Fibroblast of mammary gland (primary cell): ENCODE data around the gene SRGAP3.

Experiments
- DNase-seq: peaks from one replicate; pipeline ENCODE4 v3.0.0-alpha.2; 2010; ENCODE audit warnings: low read depth
- H3K4me3 ChIP-seq: 2 replicates; pipeline ENCODE4 v1.5.1; 2011; ENCODE audit warnings: low read depth, mild to moderate bottlenecking, low read length, moderate library complexity; ENCODE audit not compliant: control insufficient read depth
- TF ChIP-seq, protein P1 (sequence below): conservative IDR thresholded peaks from 2 replicates; pipeline ENCODE4 v1.5.1; 2011; ENCODE audit warnings: low read depth, low read length, inconsistent platforms; ENCODE audit not compliant: control insufficient read depth, insufficient read depth

The SRGAP3 gene

DNA sequence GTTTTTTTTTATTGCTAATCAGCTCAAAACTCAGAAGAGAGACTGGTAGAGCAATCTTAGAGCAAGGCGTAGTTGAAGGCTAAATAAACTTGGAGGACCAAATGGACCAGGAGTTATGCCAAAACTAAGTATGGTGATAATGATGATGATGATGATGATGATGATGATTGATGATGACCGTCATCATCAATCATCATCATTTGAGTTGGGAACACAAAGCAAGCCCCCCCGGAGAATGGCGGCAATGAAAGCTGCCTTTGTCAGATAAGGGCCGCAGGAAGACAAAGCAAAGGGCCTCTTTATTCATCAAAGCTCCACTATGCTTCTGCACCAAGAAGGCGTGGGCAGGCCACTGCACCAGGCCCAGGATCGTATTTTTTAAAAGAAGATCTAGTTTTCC lies 204.1 kb downstream of the SRGAP3 start:
- no peak overlapping the region for H3K4me3 ChIP-seq
- DNase-seq = no peak
- TF ChIP-seq, protein P1, sequence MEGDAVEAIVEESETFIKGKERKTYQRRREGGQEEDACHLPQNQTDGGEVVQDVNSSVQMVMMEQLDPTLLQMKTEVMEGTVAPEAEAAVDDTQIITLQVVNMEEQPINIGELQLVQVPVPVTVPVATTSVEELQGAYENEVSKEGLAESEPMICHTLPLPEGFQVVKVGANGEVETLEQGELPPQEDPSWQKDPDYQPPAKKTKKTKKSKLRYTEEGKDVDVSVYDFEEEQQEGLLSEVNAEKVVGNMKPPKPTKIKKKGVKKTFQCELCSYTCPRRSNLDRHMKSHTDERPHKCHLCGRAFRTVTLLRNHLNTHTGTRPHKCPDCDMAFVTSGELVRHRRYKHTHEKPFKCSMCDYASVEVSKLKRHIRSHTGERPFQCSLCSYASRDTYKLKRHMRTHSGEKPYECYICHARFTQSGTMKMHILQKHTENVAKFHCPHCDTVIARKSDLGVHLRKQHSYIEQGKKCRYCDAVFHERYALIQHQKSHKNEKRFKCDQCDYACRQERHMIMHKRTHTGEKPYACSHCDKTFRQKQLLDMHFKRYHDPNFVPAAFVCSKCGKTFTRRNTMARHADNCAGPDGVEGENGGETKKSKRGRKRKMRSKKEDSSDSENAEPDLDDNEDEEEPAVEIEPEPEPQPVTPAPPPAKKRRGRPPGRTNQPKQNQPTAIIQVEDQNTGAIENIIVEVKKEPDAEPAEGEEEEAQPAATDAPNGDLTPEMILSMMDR = no peak

DNA sequence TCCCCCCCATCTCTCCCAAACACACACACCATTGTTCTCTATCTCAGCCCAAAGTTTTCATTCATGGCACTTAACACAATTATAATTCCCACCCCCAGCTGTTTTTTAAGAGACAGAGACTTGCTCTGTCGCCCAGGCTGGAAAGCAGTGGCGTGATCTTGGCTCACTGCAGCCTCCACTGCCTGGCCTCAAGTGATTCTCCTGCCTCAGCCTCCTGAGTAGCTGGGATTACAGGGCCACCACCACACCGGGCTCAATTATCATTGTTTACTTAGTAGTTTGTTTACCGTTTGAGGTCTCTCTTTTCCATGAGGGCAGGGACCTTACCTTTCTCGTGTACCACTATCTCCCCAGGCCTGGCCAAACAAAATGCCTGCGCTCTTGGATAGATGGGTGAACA lies 206.4 kb downstream of the SRGAP3 start:
- TF ChIP-seq, protein P1 = no peak
- no peak for DNase-seq
- H3K4me3 ChIP-seq = no peak overlapping the region

DNA sequence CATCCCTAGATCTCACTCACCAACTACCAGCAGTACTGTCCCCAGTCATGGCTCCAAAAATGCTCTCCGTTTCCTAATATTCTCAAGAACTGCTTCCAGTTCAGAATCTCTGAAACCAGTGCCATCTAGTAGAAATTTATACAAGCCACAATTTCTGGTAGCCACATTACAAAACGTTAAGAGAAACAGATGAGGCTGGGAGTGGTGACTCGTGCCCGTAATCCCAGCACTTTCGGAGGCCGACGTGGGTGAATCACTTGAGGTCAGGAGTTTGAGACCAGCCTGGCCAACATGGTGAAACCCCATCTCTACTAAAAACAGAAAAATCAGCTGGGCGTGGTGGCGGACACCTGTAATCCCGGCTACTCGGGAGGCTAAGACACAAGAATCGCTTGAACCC lies 207.8 kb downstream of the SRGAP3 start:
- TF ChIP-seq, protein P1 = no peak
- DNase-seq = peak; percentile 58
- H3K4me3 ChIP-seq = no peak overlapping the region

DNA sequence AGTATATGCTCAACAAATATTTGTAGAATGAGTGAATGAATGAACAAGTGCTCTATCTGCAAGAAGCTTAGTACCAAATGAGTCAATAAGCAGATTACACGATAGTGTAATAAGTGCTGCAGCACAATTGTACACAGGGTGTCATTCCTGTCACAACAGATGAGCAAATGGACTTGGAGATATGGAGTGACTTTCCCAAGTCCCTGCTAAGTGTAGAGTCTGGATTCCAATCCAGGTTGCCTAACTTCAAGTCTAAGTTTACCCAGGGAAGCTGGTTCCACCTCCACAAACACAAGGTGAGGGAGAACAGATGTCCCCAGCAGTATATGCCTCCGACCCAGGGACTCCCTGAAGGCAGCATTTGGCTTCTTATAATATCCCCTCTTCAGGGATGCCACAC lies 208.4 kb downstream of the SRGAP3 start:
- TF ChIP-seq, protein P1 = no peak
- no peak overlapping the region for H3K4me3 ChIP-seq

DNA sequence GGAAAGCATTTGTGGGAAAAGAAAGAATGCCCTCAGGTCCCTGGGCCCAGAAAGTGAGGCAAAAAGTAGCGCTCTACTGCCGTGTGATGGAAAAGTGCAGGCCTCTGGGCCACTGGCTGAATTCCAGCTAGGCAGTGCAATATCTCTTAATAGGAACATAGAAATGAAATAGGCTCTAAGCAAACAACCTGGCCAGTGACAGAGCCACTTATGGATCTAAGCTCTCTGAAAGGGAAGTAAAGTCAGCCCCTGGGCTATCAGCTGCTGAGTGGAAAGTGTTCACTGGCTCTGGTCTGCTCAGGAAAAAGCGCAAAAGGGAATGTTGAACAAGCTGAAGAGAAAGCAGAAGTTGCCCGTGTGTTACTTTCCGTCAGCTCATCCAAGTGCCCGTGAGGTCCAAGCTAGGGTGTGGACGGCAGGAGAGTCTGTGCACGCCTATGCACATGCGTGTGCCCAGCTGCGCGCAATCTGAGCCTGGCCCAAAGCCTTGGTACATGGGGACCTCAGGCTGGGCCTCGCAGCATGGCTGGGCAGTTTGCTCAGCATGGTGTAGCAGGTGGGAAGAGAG lies 212.2 kb downstream of the SRGAP3 start:
- no peak for DNase-seq
- no peak overlapping the region for H3K4me3 ChIP-seq
- TF ChIP-seq, protein P1 = no peak

More for the DNA sequence above, 208.4 kb downstream of the SRGAP3 start:
- peak; percentile 31 for DNase-seq

DNA sequence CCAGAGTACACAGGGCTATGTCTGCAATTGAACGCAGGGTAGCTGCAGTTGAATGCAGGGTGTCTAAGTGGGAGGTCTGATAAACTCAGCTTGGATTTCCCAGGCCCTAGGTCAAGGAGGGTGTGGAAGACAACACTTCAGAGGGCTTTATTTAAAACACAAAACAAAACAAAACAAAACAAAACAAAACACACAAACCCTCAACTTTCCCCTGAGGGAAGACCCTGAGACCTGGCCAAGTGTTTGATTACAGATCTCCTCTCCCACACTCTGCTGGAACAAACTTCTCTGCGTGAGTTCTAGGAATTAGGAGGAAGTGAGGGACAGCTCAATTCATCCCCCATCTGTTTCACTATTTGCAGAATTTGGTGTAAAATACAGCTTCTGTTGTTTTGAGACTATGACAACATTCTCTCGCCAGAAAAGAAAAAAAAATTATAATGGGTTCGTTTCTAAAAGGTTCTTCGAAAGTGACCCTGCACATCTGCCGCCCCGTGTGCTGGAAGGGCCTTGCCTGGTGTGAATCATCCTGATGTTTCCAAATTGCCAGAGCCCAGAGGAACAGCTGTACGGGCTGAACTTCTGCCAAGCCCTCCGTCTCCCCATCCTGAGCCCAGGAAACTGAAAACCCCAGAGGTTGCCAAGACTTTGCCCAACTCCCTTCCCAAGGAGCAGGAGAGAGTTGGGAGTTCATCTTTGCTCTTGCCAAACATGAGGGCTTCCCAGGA lies 212.9 kb downstream of the SRGAP3 start:
- TF ChIP-seq, protein P1 = no peak
- DNase-seq = peak; percentile 92
- H3K4me3 ChIP-seq = no peak overlapping the region
